ENCODE measurements around the gene PDZK1. TPM values are rescaled to one million over a fixed set of nuclear protein-coding genes. Genes with fewer than 3 reads are reported as not detected.
"Not testable (repeated sequence)": the region's sequence is repeated elsewhere in the genome, so short reads cannot be mapped to it uniquely, and the experiment has no call there.

Gene PDZK1
- polyA plus RNA-seq, 2 donors: 0.04 to 0.05 TPM

DNA sequence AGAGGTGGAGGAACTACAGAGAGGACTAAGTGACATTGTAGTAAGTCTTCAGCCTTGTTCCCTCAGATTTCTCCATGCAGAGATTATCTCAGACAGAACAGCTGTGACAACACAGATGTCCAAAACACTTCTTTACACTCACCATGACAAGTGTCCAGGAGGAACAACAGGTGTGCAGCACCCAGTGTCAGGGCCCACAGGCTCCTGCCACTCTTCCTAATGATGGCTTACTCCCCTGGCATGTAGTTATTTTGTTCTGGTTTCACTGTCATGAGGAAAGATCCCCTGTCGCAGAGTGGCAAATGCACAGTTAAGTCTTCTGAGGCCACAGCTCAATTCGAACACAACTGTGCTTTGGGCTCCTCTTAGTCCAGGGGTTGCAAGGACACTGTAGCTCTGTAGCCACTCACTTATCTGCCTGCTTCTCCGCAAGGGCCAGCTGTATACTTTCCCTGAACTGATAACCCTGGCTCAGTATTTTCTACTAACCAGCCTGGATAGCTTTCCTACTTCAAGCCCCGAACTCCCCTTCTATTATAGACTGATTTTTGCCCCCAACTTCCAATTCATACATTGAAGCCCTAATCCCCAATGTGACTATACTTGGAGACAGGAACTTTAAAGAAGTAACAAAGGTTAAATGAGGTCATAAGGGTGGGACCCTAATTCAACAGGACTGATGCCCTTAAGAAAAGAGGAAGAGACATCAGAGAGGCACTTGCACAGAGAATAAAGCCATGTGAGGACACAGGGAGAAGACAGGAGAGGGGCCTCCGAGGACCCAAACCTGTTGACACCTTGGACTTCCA is 11.1 kb downstream of the PDZK1 start:
- Histone ChIP-seq H3K4me1 (ENCODE audit: control insufficient read depth in 2 of 2, insufficient read depth in 2 of 2, low read length in 1 of 2) (peaks cover 0 to 2% of the 10 kb centered on the region in 2 donors), H3K27me3 (ENCODE audit: control insufficient read depth in 1 of 2, insufficient read depth in 2 of 2, low read length in 2 of 2) (no peaks in the 10 kb centered on the region), H3K4me3 (ENCODE audit: low read depth in 1 of 2, low read length in 2 of 2) (no peak overlapping the region), H3K9me3 (ENCODE audit: control insufficient read depth in 2 of 2, insufficient read depth in 1 of 2, low read depth in 1 of 2, low read length in 1 of 2) (no peaks in the 10 kb centered on the region), H3K36me3 (ENCODE audit: control insufficient read depth in 2 of 2, insufficient read depth in 2 of 2, low read length in 1 of 2) (no peaks in the 10 kb centered on the region), H3K27ac (ENCODE audit: low read depth in 2 of 2, low read length in 1 of 2) (no peak overlapping the region)
- WGBS, 2 donors: 70 to 84% methylated on average over 5 of the region's 5 CpGs

GRCh38 chr1:145692785-145693443 is 14.3 kb downstream of the PDZK1 start:
- no peak overlapping the region for H3K27ac ChIP-seq (ENCODE audit: low read depth in 2 of 2, low read length in 1 of 2)
- 87 to 89% methylated on average over 11 of the region's 11 CpGs for WGBS, 2 donors
- no peaks in the 10 kb centered on the region for H3K36me3 ChIP-seq (ENCODE audit: control insufficient read depth in 2 of 2, insufficient read depth in 2 of 2, low read length in 1 of 2)
- peaks cover 0 to 4% of the 10 kb centered on the region in 2 donors for H3K4me1 ChIP-seq (ENCODE audit: control insufficient read depth in 2 of 2, insufficient read depth in 2 of 2, low read length in 1 of 2)
- no peak overlapping the region for H3K4me3 ChIP-seq (ENCODE audit: low read depth in 1 of 2, low read length in 2 of 2)
- H3K27me3 ChIP-seq (ENCODE audit: control insufficient read depth in 1 of 2, insufficient read depth in 2 of 2, low read length in 2 of 2): no peaks in the 10 kb centered on the region
- no peaks in the 10 kb centered on the region for H3K9me3 ChIP-seq (ENCODE audit: control insufficient read depth in 2 of 2, insufficient read depth in 1 of 2, low read depth in 1 of 2, low read length in 1 of 2)

- H3K4me1 ChIP-seq (ENCODE audit: control insufficient read depth in 2 of 2, insufficient read depth in 2 of 2, low read length in 1 of 2): peaks cover 0 to 4% of the 10 kb centered on the region in 2 donors
- peak overlapping the region in 1 of 2 donors; percentile 37 for H3K27ac ChIP-seq (ENCODE audit: low read depth in 2 of 2, low read length in 1 of 2)
- WGBS, 2 donors: 43 to 46% methylated on average over 5 of the region's 5 CpGs
- no peak overlapping the region for H3K4me3 ChIP-seq (ENCODE audit: low read depth in 1 of 2, low read length in 2 of 2)
- no peaks in the 10 kb centered on the region for H3K9me3 ChIP-seq (ENCODE audit: control insufficient read depth in 2 of 2, insufficient read depth in 1 of 2, low read depth in 1 of 2, low read length in 1 of 2)
- no peaks in the 10 kb centered on the region for H3K36me3 ChIP-seq (ENCODE audit: control insufficient read depth in 2 of 2, insufficient read depth in 2 of 2, low read length in 1 of 2)
- H3K27me3 ChIP-seq (ENCODE audit: control insufficient read depth in 1 of 2, insufficient read depth in 2 of 2, low read length in 2 of 2): no peaks in the 10 kb centered on the region
Observed at GRCh38 chr1:145690587-145691558, 16.3 kb downstream of the PDZK1 start.

DNA sequence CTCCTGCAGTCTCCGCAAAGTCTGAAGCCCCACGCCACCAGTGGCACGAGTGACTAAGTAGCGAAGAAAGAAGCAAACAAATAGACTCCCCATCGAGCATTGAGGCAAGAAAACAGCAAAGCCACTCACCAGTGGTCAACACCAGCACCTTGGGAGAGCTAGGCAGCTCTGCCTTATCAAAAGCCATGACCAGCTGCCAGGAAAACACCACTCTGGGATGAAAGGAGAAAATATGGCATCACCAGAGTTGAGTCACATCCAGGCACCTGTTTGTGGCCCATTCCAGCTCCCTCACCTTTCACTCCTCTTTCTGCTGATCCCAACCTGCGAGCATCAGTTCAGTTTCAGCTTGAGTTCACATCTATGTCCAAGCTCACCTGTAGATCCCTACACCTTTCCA is 17.2 kb downstream of the PDZK1 start:
- H3K27ac ChIP-seq (ENCODE audit: low read depth in 2 of 2, low read length in 1 of 2): peak overlapping the region in 1 of 2 donors; percentile 15
- no peak overlapping the region for H3K4me3 ChIP-seq (ENCODE audit: low read depth in 1 of 2, low read length in 2 of 2)
- WGBS, 2 donors: 92 to 93% methylated on average over 6 of the region's 6 CpGs
- no peaks in the 10 kb centered on the region for H3K36me3 ChIP-seq (ENCODE audit: control insufficient read depth in 2 of 2, insufficient read depth in 2 of 2, low read length in 1 of 2)
- H3K4me1 ChIP-seq (ENCODE audit: control insufficient read depth in 2 of 2, insufficient read depth in 2 of 2, low read length in 1 of 2): peaks cover 0 to 4% of the 10 kb centered on the region in 2 donors
- no peaks in the 10 kb centered on the region for H3K27me3 ChIP-seq (ENCODE audit: control insufficient read depth in 1 of 2, insufficient read depth in 2 of 2, low read length in 2 of 2)
- no peaks in the 10 kb centered on the region for H3K9me3 ChIP-seq (ENCODE audit: control insufficient read depth in 2 of 2, insufficient read depth in 1 of 2, low read depth in 1 of 2, low read length in 1 of 2)

DNA sequence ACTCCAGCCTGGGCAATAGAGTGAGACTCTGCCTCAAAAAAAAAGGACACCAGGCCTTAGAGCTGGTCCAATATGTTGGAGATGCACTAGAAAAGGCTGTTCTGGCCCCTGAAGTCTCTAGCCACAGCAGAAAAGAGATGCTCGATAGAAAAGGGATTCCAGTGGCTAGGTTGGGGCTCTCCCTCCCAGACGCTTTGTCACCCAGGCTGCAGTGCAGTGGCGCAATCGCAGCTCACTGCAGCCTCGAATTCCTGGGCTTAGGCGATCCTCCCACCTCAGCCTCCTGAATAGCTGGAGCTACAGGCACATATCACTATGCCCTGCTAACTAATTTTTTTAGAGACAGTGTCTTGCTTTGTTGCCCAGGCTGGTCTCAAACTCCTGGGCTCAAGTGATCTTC is 18.2 kb downstream of the PDZK1 start:
- Histone ChIP-seq H3K9me3 (ENCODE audit: control insufficient read depth in 2 of 2, insufficient read depth in 1 of 2, low read depth in 1 of 2, low read length in 1 of 2) (no peaks in the 10 kb centered on the region), H3K4me3 (ENCODE audit: low read depth in 1 of 2, low read length in 2 of 2) (no peak overlapping the region), H3K27ac (ENCODE audit: low read depth in 2 of 2, low read length in 1 of 2) (no peak overlapping the region), H3K27me3 (ENCODE audit: control insufficient read depth in 1 of 2, insufficient read depth in 2 of 2, low read length in 2 of 2) (no peaks in the 10 kb centered on the region), H3K4me1 (ENCODE audit: control insufficient read depth in 2 of 2, insufficient read depth in 2 of 2, low read length in 1 of 2) (peaks cover 0 to 4% of the 10 kb centered on the region in 2 donors), H3K36me3 (ENCODE audit: control insufficient read depth in 2 of 2, insufficient read depth in 2 of 2, low read length in 1 of 2) (no peaks in the 10 kb centered on the region)
- WGBS, 2 donors: 93 to 96% methylated on average over 6 of the region's 6 CpGs

- no peaks in the 10 kb centered on the region for H3K9me3 ChIP-seq (ENCODE audit: control insufficient read depth in 2 of 2, insufficient read depth in 1 of 2, low read depth in 1 of 2, low read length in 1 of 2)
- 82 to 84% methylated on average over 4 of the region's 4 CpGs for WGBS, 2 donors
- no peak overlapping the region for H3K4me3 ChIP-seq (ENCODE audit: low read depth in 1 of 2, low read length in 2 of 2)
- peaks cover 0 to 2% of the 10 kb centered on the region in 2 donors for H3K4me1 ChIP-seq (ENCODE audit: control insufficient read depth in 2 of 2, insufficient read depth in 2 of 2, low read length in 1 of 2)
- no peak overlapping the region for H3K27ac ChIP-seq (ENCODE audit: low read depth in 2 of 2, low read length in 1 of 2)
- no peaks in the 10 kb centered on the region for H3K27me3 ChIP-seq (ENCODE audit: control insufficient read depth in 1 of 2, insufficient read depth in 2 of 2, low read length in 2 of 2)
- no peaks in the 10 kb centered on the region for H3K36me3 ChIP-seq (ENCODE audit: control insufficient read depth in 2 of 2, insufficient read depth in 2 of 2, low read length in 1 of 2)
Observed at GRCh38 chr1:145688328-145688727, 18.8 kb downstream of the PDZK1 start.

GRCh38 chr1:145686078-145686477 is 21.1 kb downstream of the PDZK1 start:
- not testable (repeated sequence) for H3K4me3 ChIP-seq (ENCODE audit: low read depth in 1 of 2, low read length in 2 of 2); H3K4me1 ChIP-seq (ENCODE audit: control insufficient read depth in 2 of 2, insufficient read depth in 2 of 2, low read length in 1 of 2); H3K9me3 ChIP-seq (ENCODE audit: control insufficient read depth in 2 of 2, insufficient read depth in 1 of 2, low read depth in 1 of 2, low read length in 1 of 2); H3K36me3 ChIP-seq (ENCODE audit: control insufficient read depth in 2 of 2, insufficient read depth in 2 of 2, low read length in 1 of 2); H3K27ac ChIP-seq (ENCODE audit: low read depth in 2 of 2, low read length in 1 of 2); H3K27me3 ChIP-seq (ENCODE audit: control insufficient read depth in 1 of 2, insufficient read depth in 2 of 2, low read length in 2 of 2)
- WGBS, 2 donors: 57 to 77% methylated on average over 1 of the region's 1 CpG

GRCh38 chr1:145684858-145685257 is 22.3 kb downstream of the PDZK1 start:
- H3K9me3 ChIP-seq (ENCODE audit: control insufficient read depth in 2 of 2, insufficient read depth in 1 of 2, low read depth in 1 of 2, low read length in 1 of 2); H3K27ac ChIP-seq (ENCODE audit: low read depth in 2 of 2, low read length in 1 of 2); H3K4me1 ChIP-seq (ENCODE audit: control insufficient read depth in 2 of 2, insufficient read depth in 2 of 2, low read length in 1 of 2); H3K27me3 ChIP-seq (ENCODE audit: control insufficient read depth in 1 of 2, insufficient read depth in 2 of 2, low read length in 2 of 2); H3K36me3 ChIP-seq (ENCODE audit: control insufficient read depth in 2 of 2, insufficient read depth in 2 of 2, low read length in 1 of 2); H3K4me3 ChIP-seq (ENCODE audit: low read depth in 1 of 2, low read length in 2 of 2): not testable (repeated sequence)
- WGBS, 2 donors: 55 to 79% methylated on average over 2 of the region's 3 CpGs

GRCh38 chr1:145673217-145673616 is 34.0 kb downstream of the PDZK1 start:
- not testable (repeated sequence) for H3K36me3 ChIP-seq (ENCODE audit: control insufficient read depth in 2 of 2, insufficient read depth in 2 of 2, low read length in 1 of 2); H3K9me3 ChIP-seq (ENCODE audit: control insufficient read depth in 2 of 2, insufficient read depth in 1 of 2, low read depth in 1 of 2, low read length in 1 of 2); H3K27me3 ChIP-seq (ENCODE audit: control insufficient read depth in 1 of 2, insufficient read depth in 2 of 2, low read length in 2 of 2); H3K4me3 ChIP-seq (ENCODE audit: low read depth in 1 of 2, low read length in 2 of 2); H3K4me1 ChIP-seq (ENCODE audit: control insufficient read depth in 2 of 2, insufficient read depth in 2 of 2, low read length in 1 of 2); H3K27ac ChIP-seq (ENCODE audit: low read depth in 2 of 2, low read length in 1 of 2)
- no CpG with 5 or more reads among the region's 1 CpG for WGBS, 2 donors

Data from esophagus (tissue), 2 donors.